UCSD-AML1 (cell line): ENCODE results near the gene LRRC8A.
"Not testable (repeated sequence)": the region's sequence is repeated elsewhere in the genome, so short reads cannot be mapped to it uniquely, and the experiment has no call there.

Experiments
- DNase-seq: peaks from one replicate; lab custom pipeline; 2025; ENCODE audit not compliant: unreplicated experiment; lab: John Stamatoyannopoulos, UW

Gene LRRC8A

GRCh38 chr9:128947527-128948301 lies 65.8 kb downstream of the LRRC8A start, which contains the start of the genes DOLK and NUP188:
DOLK (minus strand) TSS chr9:128947603; CDS start chr9:128947303, 300 bp downstream.
NUP188 (plus strand) TSS chr9:128947699; CDS start chr9:128947720, 21 bp downstream.
- peak; percentile 95 for DNase-seq

- DNase-seq: not testable (repeated sequence)
These were observed 79.5 kb downstream of the LRRC8A start for GRCh38 chr9:128961403-128961802.
